ENCODE measurements around the gene ACRV1.
"Not testable (repeated sequence)": the region's sequence is repeated elsewhere in the genome, so short reads cannot be mapped to it uniquely, and the experiment has no call there.

Gene ACRV1, protein sequence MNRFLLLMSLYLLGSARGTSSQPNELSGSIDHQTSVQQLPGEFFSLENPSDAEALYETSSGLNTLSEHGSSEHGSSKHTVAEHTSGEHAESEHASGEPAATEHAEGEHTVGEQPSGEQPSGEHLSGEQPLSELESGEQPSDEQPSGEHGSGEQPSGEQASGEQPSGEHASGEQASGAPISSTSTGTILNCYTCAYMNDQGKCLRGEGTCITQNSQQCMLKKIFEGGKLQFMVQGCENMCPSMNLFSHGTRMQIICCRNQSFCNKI

DNA sequence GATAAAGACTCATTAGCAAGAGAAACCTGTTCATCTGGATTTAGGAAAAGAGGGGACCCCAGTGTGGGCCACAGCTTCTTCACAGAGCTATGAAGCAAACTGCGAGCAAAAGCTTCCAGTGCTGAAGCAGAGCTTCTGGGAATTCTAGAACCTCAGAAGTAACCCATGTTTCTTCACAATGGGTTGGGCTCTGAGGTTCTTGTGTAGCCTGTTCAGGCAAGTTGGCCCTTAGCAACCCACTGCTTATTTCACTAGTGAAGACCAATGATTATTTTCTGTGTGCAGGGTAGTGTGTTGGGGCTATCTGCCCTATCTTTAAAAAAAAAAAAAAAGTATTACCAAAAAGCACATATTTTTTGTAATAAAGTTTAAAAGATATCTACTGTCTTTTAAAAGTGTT, at the start of gene ACRV1:
Gene ACRV1, minus strand, starts transcription at position 101 of the 400 bp plus-strand sequence. Its CDS starts 67 bp downstream, at position 34.
- DNase-seq: no peak

DNA sequence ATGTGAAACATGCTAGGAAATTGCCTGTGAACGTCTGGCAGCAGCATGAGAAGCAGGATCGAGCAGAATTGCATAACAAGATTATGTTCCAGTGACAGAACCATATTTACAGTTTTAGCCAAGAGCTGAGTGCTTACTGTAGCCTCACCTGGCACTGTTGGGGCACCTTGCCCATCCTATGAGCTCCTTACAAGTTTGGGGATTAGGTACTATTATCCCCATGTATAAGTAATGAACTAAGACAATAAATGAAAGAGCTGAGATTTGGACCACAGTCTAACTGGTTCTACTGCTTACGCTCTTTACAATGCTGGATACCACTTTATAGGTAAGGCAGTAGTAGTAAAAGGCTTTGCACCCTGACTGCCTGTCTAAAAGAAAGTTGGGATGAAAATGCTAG, 48.3 kb upstream of the ACRV1 start:
- DNase-seq: no peak

DNA sequence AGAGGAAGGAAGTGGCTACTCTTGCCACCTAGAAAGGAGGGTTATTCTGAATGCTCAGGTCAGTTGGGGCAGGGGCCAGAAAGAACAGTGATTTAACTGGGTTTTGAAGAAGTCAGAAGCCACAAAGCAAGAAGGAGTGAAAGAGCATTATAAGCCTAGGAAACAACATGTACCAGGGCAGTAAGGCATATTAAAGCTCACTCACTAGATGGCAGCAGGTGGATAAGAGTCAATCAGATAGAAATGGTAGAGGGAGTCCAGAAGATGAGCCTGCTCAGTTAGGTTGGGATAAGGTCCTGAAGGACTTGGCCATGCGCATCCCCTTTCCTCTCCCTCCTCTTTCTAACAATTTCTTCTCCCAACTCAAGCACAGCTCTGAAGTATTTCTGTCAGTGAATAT, 43.5 kb upstream of the ACRV1 start:
- DNase-seq: no peak

DNA sequence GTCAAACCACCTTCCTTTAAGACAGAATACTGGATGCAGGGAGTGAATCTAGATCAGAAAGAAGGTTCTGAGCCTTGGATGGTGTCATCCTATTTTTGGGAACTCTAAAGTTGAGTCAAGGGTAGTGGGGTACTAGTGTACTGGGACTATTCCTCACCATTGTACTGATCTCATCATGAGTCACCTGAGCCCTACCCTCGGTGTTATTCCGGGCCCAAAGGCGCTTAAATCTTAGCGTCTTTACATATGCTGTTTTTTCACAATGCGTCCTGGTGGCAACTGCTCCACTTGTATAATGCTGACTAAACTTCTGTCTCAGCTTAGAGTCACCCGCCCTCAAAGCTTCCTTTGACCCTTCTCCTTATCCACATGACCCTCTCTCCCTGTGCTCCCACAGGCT, 40.1 kb upstream of the ACRV1 start:
- no peak for DNase-seq

DNA sequence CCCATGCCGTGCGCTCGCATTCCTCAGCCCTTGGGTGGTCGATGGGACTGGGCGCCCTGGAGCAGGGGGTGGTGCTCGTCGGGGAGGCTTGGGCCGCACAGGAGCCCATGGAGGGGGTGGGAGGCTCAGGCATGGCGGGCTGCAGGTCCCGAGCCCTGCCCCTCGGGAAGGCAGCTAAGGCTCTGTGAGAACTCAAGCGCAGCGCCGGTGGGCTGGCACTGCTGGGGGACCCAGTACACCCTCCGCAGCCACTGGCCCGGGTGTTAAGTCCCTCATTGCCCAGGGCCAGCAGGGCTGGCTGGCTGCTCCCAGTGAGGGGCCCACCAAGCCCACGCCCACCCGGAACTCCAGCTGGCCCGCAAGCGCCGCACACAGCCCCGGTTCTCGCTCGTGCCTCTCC, 24.0 kb upstream of the ACRV1 start:
- not testable (repeated sequence) for DNase-seq

DNA sequence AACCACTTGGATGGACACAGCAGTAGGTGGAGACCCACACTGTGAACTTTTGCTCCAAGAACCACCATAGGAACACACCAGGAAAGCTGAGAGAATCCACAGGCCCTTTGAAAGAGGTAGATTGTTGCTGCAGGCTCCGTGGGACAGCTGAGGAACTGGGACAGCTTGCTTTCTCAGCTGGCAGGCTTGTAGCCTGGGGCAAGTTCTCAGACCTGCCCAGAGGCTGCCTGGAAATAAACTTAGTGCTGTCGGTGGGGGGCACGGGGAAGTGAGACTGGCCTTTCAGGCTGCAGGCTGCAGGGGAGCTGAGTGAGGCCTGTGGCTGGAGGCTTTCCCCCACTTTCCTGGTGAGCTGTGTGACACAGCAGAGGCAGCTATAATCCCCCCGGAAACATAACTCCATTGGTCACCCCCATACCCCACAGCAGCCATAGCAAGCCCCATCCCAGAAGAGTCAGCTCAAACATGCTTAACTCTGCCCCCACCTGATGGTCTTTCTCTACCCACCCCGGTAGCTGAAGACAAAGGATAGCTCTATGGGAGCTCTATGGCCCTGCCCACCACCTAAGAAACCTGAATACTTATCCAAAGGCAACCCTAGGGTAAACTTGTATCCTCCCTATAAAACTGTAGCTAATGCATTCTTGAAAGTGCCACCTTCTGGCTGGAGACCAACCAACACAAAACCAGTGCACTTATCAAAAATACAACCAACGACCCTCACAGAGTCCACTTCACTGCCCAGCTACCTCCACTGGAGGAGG, 21.4 kb upstream of the ACRV1 start:
- DNase-seq: no peak

DNA sequence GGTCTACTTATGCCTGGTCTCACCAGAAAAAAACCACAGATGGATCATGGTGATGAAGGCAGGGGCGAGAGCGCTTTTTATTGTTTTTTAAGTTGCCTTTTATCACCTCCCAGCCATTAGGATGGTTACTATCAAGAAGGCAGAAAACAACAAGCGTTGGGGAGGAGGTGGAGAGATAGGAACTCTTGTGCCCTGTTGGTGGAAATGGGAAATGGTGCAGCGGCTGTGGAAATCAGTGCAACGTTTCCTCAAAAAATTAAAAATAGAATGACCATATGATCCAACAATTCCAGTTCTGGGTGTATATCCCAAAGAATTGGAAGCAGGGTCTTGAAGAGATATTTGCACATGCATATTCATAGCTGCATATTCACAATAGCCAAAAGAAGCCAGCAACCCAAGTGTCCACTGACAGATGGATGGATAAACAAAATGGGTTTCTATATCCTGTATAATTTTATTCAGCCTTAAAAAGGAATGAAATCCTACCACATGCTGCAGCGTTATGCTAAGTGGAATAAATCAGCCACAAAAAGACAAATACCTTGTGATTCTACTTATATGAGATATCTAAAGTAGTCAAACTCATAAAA, 20.5 kb upstream of the ACRV1 start:
- DNase-seq: no peak

DNA sequence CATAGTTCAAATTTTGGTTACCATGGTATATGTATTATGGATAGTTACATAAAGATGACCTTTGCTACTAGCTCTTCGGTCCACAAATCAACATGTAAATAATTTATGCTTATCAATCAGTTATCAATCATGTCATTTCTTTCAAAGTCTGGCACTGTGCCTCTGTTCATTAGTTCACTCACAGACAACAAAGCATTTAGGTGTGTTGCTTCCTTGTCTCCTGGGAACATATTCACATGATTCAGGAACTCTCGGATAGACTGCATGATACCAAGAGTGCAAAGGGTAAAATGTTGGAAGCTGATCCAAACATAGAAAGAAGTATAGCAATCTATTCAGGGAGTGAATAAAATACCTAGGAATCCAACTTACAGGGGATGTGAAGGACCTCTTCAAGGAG, 14.3 kb upstream of the ACRV1 start:
- DNase-seq: no peak

DNA sequence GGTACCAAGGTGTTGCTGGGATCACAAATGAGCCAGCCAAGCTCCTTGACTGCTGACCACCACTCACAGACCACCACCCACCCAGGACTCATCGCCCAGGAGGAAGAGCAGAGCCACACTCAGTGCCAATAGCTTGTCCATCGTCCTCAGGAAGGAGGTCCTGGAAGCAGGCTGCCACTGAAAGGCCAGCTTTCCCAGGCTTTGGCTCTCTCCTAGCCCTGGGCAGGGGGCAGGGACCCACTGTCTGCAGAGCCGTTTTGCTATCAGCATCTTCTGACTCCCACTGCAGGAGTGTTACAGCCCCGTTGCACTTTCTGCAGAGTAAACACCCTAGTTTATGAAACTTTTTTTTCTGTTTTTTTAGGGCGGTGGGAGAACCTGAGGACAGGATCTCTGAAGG, 12.2 kb upstream of the ACRV1 start:
- no peak for DNase-seq

DNA sequence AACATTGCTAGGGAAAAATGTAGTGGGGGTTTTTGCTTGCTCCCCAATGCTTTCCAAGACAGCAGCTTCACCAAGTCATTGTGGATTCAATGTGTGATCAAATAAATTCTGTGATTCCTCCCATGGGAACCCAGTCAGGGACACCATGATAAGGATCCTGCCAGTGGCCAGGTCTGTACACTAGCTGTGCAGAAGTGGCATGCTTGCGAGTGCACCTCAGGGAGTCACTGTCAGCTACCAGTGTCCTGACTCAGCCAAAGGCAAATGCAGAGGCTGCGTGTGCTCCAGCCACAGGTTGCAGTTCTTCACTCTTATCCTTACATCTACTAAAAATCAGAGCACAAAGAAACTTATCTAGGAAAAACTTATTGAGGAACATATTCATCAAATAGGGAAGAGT, 9.4 kb upstream of the ACRV1 start:
- no peak for DNase-seq

DNA sequence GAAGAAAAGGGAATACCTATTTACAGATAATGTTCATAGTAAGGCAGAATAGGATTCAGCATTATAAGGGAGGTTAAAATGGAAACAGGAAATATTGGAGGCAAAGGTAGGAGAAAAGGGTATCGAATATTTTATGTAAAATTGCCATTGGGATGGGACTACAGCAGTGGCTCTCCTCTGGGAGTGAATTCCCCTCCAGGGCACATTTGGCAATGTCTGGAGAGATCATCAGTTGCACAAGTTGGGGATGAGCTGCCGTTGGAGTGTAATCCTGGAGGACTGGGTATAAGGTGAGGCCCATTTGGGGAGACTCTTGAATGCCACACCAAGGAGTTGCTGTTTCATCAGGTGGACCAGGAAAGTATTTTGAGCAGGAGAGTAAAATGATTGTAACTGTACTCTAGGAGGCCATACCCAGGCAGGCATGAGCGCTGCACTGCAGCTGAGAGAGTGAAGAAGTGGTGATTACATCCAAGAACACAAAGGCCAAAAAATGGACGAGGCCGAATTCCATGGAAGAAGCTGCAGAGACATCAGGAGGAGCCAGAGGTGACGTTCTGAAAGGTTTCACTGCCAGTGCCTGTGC, 8.7 kb upstream of the ACRV1 start:
- no peak for DNase-seq

DNA sequence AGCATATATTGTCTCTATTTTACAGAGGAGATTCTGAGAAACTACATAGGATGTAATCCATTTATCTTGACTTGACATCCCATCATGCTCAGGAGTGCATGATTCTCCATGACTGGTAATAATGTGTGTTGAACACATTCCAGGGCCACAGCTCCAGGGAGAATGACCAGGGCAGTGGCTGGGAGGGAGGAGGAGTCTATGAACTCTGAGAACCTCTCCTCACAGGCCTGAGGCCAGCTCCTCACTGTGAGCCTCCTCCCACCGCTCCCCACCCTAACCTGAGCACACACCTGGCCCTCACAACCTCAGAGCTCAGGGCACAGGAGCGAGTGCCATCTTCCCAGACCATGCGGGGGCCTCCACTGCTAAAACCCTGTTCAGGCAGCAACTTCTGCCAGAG, 8.0 kb upstream of the ACRV1 start:
- DNase-seq: no peak

DNA sequence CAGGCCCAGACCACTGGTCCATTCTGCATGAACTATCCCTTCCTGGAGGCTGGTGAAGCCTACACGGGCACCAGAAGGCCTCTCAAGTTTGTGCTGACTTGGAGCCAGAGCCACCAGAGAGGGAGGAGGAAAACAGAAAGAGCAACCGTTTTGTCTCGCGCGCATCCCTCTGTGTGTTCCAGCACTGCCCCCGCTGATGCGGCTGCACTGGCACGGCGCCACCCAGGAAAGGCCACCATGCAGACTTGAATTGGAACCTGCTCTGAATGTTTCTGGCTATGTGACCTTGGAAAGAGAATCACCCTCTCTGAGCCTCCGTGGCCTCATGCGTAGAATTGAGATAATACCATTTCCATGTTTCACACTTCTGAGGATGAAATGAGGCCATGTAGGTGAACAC, 7.4 kb upstream of the ACRV1 start:
- no peak for DNase-seq

DNA sequence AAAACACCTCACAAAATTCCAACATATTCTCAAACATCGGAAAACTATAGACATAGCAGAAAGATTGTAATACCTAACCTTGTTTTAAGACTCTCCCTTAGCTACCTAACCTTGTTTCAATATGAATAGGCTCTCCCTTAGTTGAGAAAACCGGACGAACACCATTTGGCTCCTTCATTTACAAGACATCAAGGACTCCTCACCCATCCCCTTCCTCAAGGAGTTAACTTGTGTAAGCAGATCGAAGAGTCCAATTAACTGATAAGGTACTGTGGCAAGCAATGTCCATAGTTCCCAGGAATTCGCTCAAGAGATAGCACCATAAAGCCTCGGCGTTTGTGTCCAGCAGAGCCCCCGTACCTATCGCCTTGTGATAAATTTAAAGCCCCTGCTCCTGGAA, 4.6 kb upstream of the ACRV1 start:
- no peak for DNase-seq

DNA sequence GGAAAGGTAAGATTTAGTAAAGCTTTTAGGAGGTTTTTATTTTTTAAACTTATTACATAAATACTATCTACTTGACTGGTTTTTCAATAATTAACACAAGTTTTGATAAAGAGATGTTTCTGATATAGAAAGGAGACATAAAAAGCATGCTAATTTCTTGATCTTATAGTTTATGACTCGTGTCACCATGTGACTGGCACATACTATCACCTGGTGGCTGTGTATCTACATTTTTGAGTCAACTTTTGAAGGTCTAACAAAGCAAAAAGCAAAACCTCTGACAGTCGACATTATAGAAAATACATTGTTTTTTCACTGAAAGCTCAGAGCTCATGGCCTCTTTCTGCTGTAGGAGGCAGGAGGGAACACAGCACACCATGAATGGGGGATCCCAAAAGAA, 810 bp downstream of the ACRV1 start:
- no peak for DNase-seq

DNA sequence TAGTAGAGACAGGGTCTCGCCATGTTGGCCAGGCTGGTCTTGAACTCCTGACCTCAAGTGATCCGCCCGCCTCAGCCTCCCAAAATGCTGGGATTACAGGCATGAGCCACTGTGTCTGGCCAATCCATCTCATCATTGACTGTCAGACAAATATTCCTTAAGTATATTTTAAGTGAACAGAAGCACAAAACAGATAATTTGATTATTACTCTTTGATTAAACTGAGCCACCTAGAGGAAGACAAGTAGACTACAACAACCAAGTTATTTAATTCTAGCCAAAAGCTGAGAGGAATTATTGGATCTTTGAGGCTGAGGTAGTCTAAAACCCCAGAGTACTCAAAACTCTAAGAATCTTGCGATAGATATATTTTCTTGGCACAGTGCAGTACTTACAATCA, 1.2 kb downstream of the ACRV1 start:
- no peak for DNase-seq

DNA sequence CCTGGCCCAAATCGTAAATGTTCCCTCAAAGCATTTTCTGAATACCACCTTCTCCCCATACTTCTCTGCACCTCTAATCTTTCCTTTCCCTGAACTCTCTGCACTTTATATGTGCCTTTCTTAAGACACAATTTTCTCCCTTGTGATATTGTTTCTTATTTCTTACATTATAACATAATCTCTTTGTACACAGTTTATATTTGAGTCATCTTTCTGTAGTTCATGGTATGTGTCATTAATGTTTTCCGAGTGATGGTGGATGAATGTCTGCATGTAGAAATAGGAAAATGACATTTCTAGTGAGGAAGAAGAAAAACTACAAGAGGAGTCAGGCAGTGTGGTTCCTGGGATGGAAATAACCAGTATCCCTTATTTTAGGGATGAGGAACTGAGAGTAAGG, 5.5 kb downstream of the ACRV1 start:
- DNase-seq: no peak

DNA sequence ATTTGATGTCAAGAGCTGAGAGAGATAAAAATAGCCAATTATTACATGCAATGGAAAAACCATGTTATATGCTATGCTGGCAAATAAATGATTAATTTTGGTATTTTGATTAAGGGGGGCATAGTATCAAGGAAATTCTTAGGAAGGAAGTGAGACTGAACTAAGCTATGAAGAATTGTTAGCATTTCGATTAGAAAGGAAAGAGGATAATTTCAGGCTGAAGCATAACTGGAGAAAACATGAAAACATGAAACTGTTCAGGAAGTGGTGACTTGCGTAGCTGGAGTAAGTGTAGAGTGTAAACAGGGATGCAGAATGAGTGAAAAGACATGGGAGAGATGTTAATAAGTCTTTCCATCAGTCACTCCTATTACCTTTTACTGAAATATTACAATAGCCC, 6.4 kb downstream of the ACRV1 start:
- DNase-seq: no peak

DNA sequence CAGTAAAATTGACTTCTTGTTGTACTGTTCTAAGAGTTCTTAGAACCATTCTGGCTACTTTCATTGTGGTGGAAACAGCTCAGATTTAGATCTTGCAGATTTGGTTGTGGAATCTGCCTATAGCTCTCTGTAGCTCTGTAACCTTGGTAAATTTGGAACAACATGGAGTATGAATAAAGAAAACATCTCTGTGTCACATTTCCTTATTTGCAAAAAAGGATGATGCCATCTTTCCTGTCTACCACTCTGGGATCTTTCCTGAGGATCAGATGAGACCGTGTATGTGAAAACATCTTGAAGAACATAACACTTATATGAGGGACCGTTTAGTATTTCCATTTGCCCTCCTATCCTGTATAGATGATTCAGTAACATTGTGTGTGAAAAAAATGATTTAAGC, 9.1 kb downstream of the ACRV1 start:
- no peak for DNase-seq

DNA sequence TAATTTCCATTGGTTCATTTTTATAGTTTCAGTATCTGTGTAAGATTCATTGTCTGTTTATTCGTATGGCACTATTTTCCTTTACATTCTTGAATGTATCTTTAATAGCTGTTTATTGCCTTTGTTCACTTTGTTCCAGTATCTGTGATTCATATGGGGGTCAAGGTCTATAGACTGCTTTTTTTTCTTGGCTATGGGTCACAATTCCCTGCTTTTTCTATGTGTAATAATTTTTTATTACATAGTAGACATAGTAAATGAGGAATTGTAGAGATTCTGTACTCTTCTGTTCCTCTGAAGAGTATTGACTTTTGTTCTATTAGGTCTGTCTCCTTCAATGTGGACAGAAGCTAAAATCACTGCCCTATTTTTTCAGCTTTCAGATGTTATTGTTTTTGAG, 10.5 kb downstream of the ACRV1 start:
- no peak for DNase-seq

DNA sequence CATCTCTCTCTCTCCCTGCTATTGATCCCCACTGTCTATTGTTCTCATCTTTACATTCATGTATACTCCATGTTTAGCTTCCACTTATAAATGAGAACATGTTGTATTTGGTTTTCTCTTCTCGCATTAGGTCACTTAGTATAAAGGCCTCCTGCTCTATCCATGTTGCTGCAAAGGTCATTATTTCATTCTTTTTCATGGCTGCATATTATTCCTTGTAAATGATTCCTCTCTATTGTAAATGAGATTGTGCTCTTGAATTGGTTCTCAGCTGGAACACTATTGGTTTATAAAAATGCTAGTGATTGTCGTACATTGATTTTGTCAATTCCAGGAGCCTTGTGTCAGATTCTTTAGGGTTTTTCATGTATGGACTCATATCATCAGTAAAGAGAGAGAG, 13.5 kb downstream of the ACRV1 start:
- DNase-seq: no peak

DNA sequence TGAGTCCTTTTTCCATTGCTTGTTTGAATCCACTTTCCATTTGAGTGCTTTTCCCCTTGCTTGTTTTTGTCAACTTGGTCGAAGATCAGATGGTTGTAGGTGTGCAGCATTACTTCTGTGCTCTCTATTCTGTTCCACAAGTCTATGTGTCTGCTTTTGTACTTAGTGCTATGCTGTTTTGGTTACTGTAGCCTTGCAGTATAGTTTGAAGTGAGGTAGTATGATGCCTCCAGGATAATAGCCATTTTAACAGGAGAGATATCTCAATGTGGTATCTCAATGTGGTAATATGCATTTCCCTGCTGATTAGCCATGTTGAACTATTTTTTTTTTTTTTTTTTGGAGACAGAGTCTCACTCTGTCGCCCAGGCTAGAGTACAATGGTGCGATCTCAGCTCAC, 16.7 kb downstream of the ACRV1 start:
- DNase-seq: no peak

DNA sequence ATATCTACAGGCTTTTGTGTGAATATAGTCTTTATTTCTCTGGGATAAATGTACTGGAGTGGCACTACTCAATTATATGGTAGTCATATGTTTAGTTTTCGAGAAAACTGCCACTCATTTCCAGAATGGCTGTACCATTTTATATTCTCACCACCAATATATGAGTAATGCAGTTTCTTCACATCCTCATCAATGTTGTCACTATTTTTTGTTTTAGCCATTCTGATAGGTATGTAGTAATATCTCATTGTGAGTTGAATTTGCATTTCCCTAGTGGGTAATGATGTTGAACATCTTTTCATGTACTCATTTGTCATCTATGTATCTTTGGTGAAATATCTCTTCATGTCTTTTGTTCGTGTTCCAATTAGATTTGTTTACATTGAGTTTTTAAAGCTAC, 18.0 kb downstream of the ACRV1 start:
- no peak for DNase-seq

Measured in retina (tissue), 1 donor.